ENCODE data around the gene FAM193B.

Gene FAM193B

GRCh38 chr5:177524941-177525655 is 29.3 kb downstream of the FAM193B start:
- no peaks in the 10 kb centered on the region for H3K27me3 ChIP-seq
- no peak for DNase-seq
- TF ChIP-seq, protein P1, sequence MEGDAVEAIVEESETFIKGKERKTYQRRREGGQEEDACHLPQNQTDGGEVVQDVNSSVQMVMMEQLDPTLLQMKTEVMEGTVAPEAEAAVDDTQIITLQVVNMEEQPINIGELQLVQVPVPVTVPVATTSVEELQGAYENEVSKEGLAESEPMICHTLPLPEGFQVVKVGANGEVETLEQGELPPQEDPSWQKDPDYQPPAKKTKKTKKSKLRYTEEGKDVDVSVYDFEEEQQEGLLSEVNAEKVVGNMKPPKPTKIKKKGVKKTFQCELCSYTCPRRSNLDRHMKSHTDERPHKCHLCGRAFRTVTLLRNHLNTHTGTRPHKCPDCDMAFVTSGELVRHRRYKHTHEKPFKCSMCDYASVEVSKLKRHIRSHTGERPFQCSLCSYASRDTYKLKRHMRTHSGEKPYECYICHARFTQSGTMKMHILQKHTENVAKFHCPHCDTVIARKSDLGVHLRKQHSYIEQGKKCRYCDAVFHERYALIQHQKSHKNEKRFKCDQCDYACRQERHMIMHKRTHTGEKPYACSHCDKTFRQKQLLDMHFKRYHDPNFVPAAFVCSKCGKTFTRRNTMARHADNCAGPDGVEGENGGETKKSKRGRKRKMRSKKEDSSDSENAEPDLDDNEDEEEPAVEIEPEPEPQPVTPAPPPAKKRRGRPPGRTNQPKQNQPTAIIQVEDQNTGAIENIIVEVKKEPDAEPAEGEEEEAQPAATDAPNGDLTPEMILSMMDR (IDR thresholded peaks at IDR 0.05; ENCODE audit: low read depth, low read length), result no peak
- H3K36me3 ChIP-seq, result peaks cover 54% of the 10 kb centered on the region
- H3K9me3 ChIP-seq, result no peaks in the 10 kb centered on the region
- H3K4me1 ChIP-seq, result peaks cover 8% of the 10 kb centered on the region
- no peak overlapping the region for H3K4me3 ChIP-seq (ENCODE audit: low read depth, low read length)

DNA sequence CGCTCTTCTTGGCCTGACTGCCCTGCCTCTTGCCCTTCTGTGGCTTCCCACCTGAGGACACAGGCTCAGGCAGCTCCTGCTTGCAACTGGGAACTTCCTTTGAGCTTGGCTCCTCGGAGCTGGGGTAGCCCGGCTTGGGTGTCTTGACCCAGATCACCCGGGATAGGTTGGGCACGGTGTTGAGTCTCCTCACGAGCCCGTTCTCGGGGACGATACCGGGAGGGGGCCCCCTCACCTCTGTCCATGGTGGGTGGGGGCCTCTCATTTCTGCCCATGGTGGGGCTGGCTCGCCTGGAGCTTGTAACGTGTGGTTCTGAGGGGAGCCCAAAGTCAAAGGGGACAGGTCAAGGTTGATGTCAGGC is 29.8 kb downstream of the FAM193B start:
- DNase-seq, result no peak
- Histone ChIP-seq H3K4me3 (ENCODE audit: low read depth, low read length) (no peak overlapping the region), H3K4me1 (peaks cover 5% of the 10 kb centered on the region), H3K9me3 (no peaks in the 10 kb centered on the region), H3K27me3 (no peaks in the 10 kb centered on the region), H3K36me3 (peaks cover 57% of the 10 kb centered on the region)
- TF ChIP-seq, protein P1 (IDR thresholded peaks at IDR 0.05; ENCODE audit: low read depth, low read length), result no peak

DNA sequence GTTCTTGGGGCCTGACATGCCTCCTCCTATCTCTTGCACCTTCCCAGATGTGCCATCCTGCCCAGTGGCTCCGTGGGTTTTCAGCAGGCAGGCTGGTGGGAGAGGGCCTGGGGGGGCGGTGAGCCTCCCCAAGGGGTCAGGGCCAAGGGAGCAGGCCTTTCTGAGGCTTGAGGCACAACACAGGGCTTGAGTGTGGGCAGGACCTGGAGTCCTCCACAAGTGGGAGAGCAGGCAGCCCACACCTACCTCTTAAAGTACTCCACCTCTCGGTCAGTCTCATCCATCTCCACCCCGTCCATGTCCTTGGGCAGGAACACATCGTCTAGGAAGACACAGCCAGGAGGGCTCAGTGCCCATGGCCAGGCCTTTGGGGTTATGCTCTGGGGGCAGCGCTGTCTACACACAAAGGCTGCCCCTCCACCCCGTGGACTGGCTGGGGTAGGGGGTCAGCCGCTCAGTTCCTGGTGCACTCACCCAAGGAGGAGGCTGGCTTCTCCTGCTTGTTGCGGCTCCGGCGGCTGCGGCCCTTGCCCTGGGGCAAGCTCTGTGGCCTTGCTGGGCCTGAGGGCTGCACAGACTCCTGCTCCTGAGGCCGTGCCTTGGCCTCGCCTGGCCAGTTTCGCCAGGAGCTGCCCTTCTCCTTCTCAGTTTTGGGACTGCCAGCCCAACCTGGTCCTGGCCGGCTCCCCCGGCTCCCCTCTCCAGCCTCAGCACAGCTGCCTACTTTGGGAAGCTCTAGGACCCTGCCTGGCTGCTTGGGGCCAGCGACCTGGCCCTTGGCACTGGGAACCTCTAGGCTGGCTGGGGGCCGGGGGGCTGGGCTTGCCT is 30.4 kb downstream of the FAM193B start:
- Histone ChIP-seq H3K9me3 (no peaks in the 10 kb centered on the region), H3K4me3 (ENCODE audit: low read depth, low read length) (no peak overlapping the region), H3K27me3 (no peaks in the 10 kb centered on the region), H3K4me1 (no peaks in the 10 kb centered on the region), H3K36me3 (peaks cover 57% of the 10 kb centered on the region)
- TF ChIP-seq, protein P1 (IDR thresholded peaks at IDR 0.05; ENCODE audit: low read depth, low read length), result no peak
- DNase-seq, result no peak

- Histone ChIP-seq H3K27me3 (no peaks in the 10 kb centered on the region), H3K4me3 (ENCODE audit: low read depth, low read length) (no peak overlapping the region), H3K9me3 (no peaks in the 10 kb centered on the region), H3K36me3 (peaks cover 55% of the 10 kb centered on the region), H3K4me1 (no peaks in the 10 kb centered on the region)
- TF ChIP-seq, protein P1 (IDR thresholded peaks at IDR 0.05; ENCODE audit: low read depth, low read length), result peak; percentile 14; the same call in 1 of the 2 replicates
- no peak for DNase-seq
These were observed 33.3 kb downstream of the FAM193B start for GRCh38 chr5:177520916-177521513.

GRCh38 chr5:177520271-177520670 is 34.1 kb downstream of the FAM193B start:
- Histone ChIP-seq H3K4me3 (ENCODE audit: low read depth, low read length) (no peak overlapping the region), H3K9me3 (no peaks in the 10 kb centered on the region), H3K27me3 (no peaks in the 10 kb centered on the region), H3K4me1 (no peaks in the 10 kb centered on the region; the same call in 1 of the 2 replicates), H3K36me3 (peaks cover 55% of the 10 kb centered on the region)
- DNase-seq, result no peak
- TF ChIP-seq, protein P1 (IDR thresholded peaks at IDR 0.05; ENCODE audit: low read depth, low read length), result no peak

All from BE2C (cell line).